NOMO-1 treated with dmso at 0.1 percent for 144 hours (cell line): Measurements from ENCODE around the gene NPAS2.

Source experiments
- DNase-seq: peaks from one replicate; lab custom pipeline; 2025; ENCODE audit not compliant: unreplicated experiment; lab: John Stamatoyannopoulos, UW

NPAS2 gene

GRCh38 chr2:100962366-100963025 lies 142.6 kb downstream of the NPAS2 start:
- DNase-seq, result no peak

- DNase-seq, result no peak
Measured at GRCh38 chr2:100963026-100963375, 143.1 kb downstream of the NPAS2 start.

GRCh38 chr2:100964222-100964621 lies 144.3 kb downstream of the NPAS2 start:
- DNase-seq, result no peak

- no peak for DNase-seq
Measured at GRCh38 chr2:100964681-100965169, 144.8 kb downstream of the NPAS2 start.

DNA sequence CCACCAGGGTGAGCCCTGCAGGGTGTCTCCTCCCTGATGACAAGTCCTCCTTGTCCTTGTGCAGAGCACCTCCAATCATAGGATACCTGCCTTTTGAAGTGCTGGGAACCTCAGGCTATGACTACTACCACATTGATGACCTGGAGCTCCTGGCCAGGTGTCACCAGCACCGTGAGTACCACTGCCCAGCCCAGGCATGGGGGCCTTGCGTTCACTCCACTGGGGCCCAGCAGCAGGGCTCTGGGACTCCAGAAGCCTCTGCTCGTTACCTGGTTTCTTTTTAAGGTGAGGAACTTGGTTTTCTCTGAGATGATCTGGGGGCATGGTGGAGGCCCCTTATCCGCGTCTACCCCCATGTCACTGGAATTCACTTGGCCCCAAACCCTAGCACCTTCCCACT lies 145.7 kb downstream of the NPAS2 start:
- no peak for DNase-seq

DNA sequence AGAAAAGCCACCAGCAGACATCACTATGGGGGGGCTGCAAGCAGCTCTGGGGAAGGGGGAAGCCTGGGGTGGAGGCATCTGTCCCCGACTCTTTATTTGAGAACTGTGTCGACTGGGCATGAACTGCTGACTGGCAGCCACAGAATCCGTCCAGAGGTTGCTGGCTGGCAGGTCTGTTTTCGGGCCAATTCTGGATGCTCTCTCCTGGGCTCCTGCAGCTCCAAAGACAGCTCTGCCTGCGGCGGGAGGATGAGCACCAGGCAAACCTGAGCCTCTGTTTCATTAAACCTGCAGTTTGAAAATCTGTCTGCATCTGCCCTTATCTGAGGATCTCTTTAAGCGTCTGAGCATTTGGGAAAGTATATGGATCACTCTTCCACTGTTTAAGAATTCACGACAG lies 147.8 kb downstream of the NPAS2 start:
- no peak for DNase-seq

DNA sequence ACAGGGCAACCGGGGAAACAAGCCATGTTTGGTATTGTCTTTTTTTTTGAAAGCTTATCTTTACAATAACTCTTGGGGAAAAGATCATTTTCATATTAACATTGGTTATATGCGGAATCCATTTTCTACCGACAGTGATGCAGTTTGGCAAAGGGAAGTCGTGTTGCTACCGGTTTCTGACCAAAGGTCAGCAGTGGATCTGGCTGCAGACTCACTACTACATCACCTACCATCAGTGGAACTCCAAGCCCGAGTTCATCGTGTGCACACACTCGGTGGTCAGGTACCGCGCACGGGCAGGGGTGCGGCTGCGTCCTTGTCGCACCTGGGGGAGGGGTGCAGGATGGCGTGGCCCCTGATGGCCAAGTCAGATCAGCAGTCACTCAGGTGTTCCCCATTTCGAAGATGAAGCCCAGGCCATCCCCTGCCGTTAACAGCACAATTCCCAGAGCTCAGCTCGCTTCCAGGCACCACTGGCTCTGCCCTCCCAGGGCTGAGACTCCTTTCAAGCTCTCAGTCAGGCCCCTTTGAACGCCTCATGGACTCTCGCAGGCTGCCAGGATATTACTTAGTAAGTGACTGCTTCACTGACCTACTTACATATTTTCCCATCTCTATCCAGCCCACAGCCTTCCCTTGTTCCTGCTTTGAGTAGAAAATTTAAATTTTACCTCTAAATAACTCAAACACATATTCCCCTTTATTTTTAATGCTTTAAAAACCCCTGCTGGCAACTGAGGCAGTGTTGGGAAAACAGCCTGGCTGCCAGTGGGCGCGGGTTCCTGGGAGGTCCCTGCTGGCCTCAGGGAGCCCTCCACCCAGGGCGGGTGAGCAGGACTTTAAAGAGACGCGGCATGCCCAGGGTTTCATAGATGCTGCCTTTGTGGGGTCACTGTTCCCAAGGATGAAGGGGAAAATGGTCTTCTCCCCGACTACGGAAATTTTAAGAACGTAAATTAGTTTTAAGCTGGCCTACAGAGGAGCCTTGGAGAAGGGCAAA lies 148.5 kb downstream of the NPAS2 start:
- no peak for DNase-seq

- no peak for DNase-seq
Measured at GRCh38 chr2:100969998-100970397, 150.1 kb downstream of the NPAS2 start.

- DNase-seq, result no peak
Measured at GRCh38 chr2:100971221-100971620, 151.3 kb downstream of the NPAS2 start.

DNA sequence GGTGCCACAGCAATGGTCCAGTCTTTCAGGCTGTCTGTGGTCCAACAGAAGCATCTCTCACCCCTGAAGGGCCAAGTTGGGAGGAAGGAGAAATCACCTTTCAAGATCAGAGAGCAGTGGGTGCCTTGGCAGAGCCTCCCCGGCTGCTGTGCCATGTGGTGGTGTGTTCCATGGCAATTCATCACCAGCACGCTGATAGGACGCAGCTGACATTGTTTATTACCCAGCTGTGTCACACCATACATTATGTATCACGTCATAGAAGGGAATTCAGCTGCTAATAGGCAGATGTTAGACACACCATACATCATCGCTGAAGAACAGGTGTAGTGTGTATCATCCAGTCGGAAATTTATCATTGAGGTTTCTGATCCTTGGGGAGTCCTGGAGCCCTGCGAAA lies 152.5 kb downstream of the NPAS2 start:
- DNase-seq, result no peak

- DNase-seq, result no peak
Measured at GRCh38 chr2:100974712-100975520, 155.0 kb downstream of the NPAS2 start.

- no peak for DNase-seq
Measured at GRCh38 chr2:100975521-100975785, 155.5 kb downstream of the NPAS2 start.

- DNase-seq, result no peak
Measured at GRCh38 chr2:100976061-100976460, 156.1 kb downstream of the NPAS2 start.

GRCh38 chr2:100976645-100977391 lies 156.9 kb downstream of the NPAS2 start:
- no peak for DNase-seq

GRCh38 chr2:100977511-100977910 lies 157.6 kb downstream of the NPAS2 start:
- no peak for DNase-seq

DNA sequence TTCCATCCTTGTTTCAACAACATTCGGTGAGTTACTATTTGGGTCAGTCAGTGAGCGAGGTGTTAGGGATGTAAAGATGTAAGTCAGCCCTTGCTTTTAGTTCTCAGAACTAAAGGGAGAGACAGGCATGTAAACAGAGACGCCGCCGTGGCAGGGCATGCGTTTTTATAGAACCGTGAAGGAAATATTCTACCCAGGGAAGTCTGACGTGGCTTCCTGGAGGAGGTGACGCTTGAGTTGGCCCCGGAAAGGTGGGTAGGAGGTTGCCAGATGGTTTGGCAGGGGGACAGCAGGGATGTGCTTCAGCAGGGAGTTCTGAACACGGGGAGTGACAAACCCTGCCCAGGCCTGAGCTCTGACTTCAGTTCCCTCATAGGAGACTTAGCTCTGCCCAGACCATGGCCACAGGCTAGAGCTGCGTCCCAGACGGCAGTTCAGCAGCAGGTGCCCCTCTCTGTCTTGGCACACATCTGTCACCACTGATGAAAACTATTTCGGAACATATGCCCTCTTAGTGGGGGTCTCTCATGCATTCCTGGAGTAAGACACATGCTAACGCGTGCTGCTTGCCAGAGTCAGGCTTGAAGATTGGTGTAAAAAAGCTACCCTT lies 158.7 kb downstream of the NPAS2 start:
- DNase-seq, result no peak

DNA sequence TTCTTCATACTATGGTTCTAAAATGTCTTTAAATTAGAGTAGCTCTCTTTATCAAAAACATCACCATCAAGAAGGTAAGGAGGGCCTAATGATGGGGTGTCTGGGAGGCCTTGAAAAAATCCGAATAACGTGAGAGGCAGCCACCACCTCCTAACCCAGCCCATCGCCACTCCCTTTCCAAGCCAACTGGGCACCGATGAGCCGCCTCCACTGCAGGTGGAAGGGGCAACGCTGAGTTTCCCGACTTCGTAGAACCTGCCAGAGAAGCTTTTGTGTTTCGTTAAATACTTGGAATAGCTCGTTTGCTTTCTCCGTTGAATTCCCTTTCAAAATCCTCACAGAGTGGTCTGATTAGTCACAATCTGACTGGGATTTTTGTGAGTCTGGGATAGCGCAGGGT lies 160.1 kb downstream of the NPAS2 start:
- DNase-seq, result no peak

- DNase-seq, result no peak
Measured at GRCh38 chr2:100981011-100981410, 161.1 kb downstream of the NPAS2 start.

- DNase-seq, result no peak
Measured at GRCh38 chr2:100982431-100982861, 162.5 kb downstream of the NPAS2 start.

- DNase-seq, result no peak
Measured at GRCh38 chr2:100983201-100983600, 163.3 kb downstream of the NPAS2 start.
